ENCODE data around the gene GSG1L. TPM values are rescaled to one million over a fixed set of nuclear protein-coding genes. Genes with fewer than 3 reads are reported as not detected.
A peak's percentile ranks its signal among the peaks of the same experiment; 100 is the strongest.

The GSG1L gene
- total RNA-seq, 1 experiment from 2014 or later: not detected

DNA sequence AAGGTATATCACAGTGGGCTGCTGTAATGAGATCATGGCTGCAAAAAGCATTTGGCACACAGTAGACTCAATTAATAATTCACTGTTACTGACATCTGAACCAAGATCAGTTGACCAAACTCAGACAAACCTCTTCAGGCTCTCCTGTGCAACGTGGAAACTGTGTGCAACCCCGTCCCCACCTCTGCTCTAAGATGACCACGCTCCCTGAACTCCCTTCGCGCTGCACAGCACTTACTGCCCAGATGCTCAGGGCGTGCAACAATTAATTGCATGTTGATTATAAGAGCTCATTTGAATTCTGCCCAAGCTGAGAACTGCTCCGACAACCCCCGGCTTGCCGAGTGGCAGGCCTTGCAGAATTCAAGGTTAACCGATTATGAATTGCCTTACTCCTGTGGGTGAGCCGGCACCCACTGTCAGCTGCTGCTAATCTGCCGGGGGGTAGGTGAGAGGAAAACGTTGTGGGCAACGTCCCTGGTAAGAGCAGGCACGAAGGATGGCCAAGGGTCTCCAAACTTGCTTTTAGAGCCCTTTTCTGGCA, 1.3 kb upstream of the GSG1L start:
- no peak for DNase-seq (ENCODE audit: low read depth)

DNA sequence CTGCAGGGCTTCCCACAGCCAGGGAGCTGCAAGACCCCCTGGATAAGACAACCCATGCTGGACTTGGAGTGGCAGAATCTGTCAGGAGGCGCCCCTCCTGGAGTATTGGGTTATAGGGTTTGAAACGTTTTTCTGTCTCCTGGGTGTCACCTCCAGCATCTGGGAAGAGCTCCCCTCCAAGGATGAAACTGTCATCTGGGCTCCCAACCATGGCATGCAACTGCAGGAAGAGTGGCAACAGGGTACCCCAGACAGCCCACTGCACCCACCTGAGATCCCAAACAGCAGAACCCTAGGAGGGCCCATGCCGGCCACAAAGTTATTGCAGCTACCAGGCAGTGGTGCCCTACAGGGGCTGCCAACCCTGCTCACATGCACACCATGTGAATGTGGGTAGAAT, 636 bp upstream of the GSG1L start:
- no peak for DNase-seq (ENCODE audit: low read depth)

GRCh38 chr16:28062847-28063521, 530 bp downstream of the GSG1L start:
- no peak for DNase-seq (ENCODE audit: low read depth)

DNA sequence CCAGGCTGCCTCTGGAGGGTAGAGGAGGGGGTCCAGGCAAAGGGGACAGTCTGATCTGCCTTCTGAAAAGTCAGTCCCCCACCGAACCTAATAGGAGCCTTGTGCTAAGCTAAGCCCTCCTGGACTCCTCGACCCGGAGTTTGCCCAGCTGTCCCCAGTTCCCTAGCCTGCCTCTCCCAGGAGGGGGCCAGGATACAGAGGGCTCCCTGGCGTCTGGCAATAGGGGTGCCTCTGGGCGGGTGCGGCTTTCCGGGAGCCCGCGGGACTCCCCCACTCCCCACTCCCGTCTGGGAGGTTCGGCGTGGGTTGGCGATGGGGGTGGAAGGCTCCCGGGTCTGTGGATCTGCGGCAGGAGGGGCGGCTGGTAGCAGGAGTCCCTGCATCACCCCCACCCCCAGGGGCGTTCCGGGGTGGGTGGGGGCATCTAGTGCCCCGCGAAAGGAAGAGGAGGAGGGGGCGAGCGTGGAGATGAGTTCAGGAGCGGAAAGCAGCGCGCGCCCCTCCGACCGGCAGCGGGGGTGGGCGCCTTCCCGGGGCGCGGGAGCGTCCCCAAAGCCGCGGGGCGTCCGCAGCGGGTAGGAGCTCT, 1.2 kb downstream of the GSG1L start:
- no peak for DNase-seq (ENCODE audit: low read depth)

- no peak for DNase-seq (ENCODE audit: low read depth)
These were observed 2.0 kb downstream of the GSG1L start for GRCh38 chr16:28061352-28062101.

DNA sequence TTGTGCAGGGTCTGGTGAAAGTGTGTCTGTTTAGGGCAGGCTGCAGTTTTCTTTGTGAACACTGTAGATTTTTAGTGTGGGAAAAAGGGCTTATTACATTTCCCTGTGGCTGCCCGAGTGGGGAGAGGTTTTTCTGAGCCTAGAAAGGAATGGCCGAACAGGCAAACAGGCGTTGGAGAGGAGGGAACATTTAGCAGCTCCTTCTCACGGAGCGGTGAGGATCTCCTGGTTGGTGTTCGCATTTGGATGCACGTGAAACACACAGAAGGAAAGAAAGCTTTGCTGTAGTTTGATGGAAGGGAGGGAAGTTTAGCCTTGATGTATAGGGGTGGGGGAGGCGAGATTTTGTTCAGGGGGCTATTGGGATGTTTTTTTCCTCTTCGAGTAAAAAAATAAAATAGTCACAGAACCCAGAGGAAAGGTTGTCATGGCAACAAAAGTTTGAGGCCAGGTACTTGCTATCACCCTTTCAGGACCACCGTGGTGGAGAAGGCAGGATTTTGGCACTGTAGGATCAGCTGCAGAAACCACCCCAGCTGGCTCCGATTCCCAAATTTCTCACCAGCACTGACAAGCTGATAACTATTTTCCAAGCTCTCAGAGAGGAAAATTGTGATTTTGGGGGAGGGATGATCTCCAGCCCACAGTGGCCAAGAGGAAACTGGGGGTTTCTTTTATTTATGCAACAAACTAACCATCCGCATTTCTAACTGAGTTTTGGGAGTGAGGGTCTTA, 3.5 kb downstream of the GSG1L start:
- no peak for DNase-seq (ENCODE audit: low read depth)

- no peak for DNase-seq (ENCODE audit: low read depth)
These were observed 4.5 kb downstream of the GSG1L start for GRCh38 chr16:28058839-28059589.

GRCh38 chr16:28057949-28058348, 5.6 kb downstream of the GSG1L start:
- no peak for DNase-seq (ENCODE audit: low read depth)

DNA sequence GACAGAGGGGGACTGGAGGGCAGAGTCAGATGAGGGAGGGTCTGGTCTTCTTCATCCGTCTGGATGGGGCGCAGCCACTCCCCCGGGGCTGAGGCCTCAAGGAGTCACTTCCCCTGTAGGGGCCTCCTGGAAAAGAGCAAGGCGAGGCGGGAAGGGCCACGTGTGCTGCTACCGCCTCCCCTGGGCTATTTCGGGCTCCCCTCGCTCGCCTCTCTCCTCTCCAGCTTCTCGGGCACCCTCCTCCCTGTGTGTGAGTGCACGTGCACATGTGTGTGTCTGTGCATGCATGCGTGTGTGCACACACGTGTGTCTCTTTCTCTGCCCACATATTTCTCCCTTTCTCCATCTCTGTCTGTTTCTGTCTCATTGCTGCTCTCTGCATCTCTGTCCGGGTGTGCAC, 10.1 kb downstream of the GSG1L start:
- DNase-seq (ENCODE audit: low read depth): no peak

GRCh38 chr16:28052274-28053128, 11.0 kb downstream of the GSG1L start:
- DNase-seq (ENCODE audit: low read depth): no peak

GRCh38 chr16:28051486-28051885, 12.0 kb downstream of the GSG1L start:
- DNase-seq (ENCODE audit: low read depth): no peak

DNA sequence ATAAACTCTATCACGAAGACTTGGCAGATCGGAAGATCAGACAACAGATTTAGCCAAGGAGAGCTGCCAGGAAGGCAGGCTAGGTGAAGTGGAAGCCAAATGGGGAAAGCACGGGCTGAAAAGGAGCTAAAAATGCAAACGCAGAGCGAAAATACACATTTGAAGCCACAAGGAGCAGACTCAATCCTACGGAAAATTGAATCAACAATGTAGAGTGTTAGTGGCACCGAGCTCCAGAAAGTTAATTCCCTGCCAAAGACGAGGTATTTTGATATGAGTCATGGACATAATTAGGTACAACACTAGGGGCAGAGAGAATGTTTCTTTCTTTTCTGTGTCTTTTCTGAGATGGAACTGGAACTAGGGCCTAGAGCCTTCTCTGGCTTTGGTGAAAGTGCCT, 20.7 kb downstream of the GSG1L start:
- peak; percentile 58 for DNase-seq (ENCODE audit: low read depth)

GRCh38 chr16:28041615-28042014, 21.9 kb downstream of the GSG1L start:
- DNase-seq (ENCODE audit: low read depth): no peak

DNA sequence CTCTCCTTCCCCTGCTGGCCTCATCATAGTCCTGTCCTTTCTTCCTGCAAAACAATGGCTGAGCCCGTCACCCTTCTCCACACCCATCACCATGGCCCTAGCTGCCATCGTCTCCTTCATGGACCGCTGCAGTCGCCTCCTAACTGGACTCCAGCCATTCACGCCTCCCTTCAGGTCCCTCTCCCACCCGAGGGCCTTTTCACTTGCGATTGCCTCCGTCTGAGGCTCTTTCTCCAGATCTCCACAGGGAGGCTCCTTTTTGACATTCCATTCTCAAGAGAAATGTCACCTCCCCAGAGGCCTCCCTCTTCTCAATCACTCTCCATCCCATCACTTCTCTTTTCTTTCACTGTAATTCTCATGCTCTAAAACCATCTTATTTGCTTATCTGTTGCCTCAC, 23.5 kb downstream of the GSG1L start:
- no peak for DNase-seq (ENCODE audit: low read depth)

DNA sequence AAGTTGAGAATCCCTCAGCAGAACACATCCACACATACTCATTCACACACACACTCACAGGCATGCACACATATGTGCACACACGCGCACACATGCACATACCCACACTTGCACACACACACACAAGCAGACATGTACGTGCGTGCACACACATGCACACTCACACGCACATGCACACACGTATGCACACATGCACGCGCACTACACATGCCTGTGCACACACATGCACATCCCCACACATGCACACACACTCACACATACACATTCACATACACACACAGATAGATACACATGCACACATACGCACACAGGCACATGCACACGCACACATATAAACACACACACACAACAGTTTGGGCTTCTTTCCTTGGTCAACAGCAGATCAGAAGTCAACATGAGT, 24.0 kb downstream of the GSG1L start:
- DNase-seq (ENCODE audit: low read depth): no peak

DNA sequence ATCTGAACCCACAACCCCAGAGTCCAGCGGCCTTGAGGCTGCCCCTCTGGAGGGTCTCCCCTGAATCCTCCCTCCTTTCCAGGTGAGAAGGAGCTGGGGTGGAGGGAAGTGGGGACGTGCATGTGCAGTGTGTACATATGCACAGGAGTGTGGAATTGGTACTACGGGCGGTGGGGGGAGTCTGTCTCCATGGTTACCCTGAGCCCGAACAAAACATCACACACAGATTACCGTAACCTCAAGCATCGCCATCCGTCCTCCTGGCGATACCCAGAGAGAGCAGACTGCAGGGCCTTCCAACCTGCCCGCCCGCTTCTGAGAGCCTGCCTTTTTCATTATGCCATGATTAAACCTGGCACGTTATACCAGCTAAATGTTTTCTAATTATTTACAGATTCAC, 25.1 kb downstream of the GSG1L start:
- DNase-seq (ENCODE audit: low read depth): peak; percentile 9

DNA sequence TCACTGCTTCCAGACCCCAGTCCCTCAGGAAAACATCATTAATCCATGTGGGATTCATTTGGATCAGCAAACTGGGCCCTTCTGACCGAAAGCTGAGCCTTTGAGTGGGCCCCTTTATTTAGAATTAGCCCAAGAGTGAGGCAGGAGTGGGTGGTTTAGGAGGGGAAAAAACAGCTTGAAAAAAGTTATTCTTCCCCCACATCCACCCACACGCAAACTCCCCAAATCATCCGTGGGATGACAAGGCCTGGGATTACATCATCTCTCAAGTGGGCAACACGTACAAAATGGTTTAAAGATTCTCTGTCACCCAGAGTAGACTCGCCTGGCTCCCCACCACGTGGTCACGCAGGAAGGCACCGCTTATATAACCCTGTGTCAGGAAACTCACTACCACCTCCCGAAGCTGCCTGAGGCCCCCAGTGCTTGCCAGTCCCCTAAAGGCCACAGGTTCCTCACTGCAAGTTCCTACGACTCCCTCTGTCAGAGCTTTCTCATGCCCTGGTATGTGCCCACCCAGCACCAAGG, 27.6 kb downstream of the GSG1L start:
- DNase-seq (ENCODE audit: low read depth): no peak

DNA sequence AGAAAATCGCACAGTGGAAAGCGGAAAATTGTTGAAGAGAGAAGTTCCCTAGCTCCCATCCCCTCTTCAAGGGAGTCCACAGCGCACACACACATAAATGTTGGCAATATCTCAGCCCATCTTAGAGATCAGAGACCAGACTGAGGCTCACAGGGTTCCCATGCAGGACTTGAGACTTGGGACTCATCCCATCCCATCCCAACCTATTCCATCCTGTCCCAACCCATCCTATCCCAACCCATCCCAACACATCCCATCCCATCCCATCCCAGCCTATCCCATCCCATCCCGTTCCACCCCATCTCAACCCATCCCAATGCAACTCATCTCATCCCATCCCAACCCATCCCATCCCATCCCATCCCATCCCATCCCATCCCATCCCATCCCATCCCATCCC, 29.6 kb downstream of the GSG1L start:
- DNase-seq (ENCODE audit: low read depth): no peak

GRCh38 chr16:28029387-28030002, 34.0 kb downstream of the GSG1L start:
- no peak for DNase-seq (ENCODE audit: low read depth)

- DNase-seq (ENCODE audit: low read depth): no peak
These were observed 36.5 kb downstream of the GSG1L start for GRCh38 chr16:28027055-28027454.
